Measurements from ENCODE around the gene RPAP2. TPM values are rescaled to one million over a fixed set of nuclear protein-coding genes. Genes with fewer than 3 reads are reported as not detected.

RPAP2 gene
- total RNA-seq, 4 donors from 2014 or later: 3.8 to 9.2 (median 8.6) TPM

- no peak for TF ChIP-seq CTCF (IDR thresholded peaks at IDR 0.05; ENCODE audit: low read depth)
Observed at GRCh38 chr1:92366040-92366395, 67.2 kb downstream of the RPAP2 start.

- no peak for TF ChIP-seq CTCF (IDR thresholded peaks at IDR 0.05; ENCODE audit: low read depth)
Observed at GRCh38 chr1:92367496-92367895, 68.6 kb downstream of the RPAP2 start.

- no peak for TF ChIP-seq CTCF (IDR thresholded peaks at IDR 0.05; ENCODE audit: low read depth)
Observed at GRCh38 chr1:92372164-92372563, 73.3 kb downstream of the RPAP2 start.

GRCh38 chr1:92374223-92374622 lies 75.4 kb downstream of the RPAP2 start:
- no peak for TF ChIP-seq CTCF (IDR thresholded peaks at IDR 0.05; ENCODE audit: low read depth)

- TF ChIP-seq CTCF (IDR thresholded peaks at IDR 0.05; ENCODE audit: low read depth): no peak
Observed at GRCh38 chr1:92376345-92376744, 77.5 kb downstream of the RPAP2 start.

GRCh38 chr1:92380867-92381266 lies 82.0 kb downstream of the RPAP2 start:
- TF ChIP-seq CTCF (IDR thresholded peaks at IDR 0.05; ENCODE audit: low read depth): no peak

- no peak for TF ChIP-seq CTCF (IDR thresholded peaks at IDR 0.05; ENCODE audit: low read depth)
Observed at GRCh38 chr1:92398519-92398918, 99.7 kb downstream of the RPAP2 start.

GRCh38 chr1:92399076-92399475 lies 100.2 kb downstream of the RPAP2 start:
- no peak for TF ChIP-seq CTCF (IDR thresholded peaks at IDR 0.05; ENCODE audit: low read depth)
